ENCODE measurements around the gene OLFML3. TPM values are rescaled to one million over a fixed set of nuclear protein-coding genes. Genes with fewer than 3 reads are reported as not detected.
A peak's percentile ranks its signal among the peaks of the same experiment; 100 is the strongest.

The OLFML3 gene
- total and polyA plus RNA-seq, 2 of the 8 experiments (the other 6 are each of a cell fraction or from before 2014, with no cell fraction given), result 56.0 to 72.3 TPM

- Histone ChIP-seq H2BK5ac (ENCODE audit: low read depth, low read length) (no peak overlapping the region), H2BK12ac (ENCODE audit: low read depth, low read length) (no peak overlapping the region), H3K27ac (ENCODE audit: low read depth, low read length) (no peak overlapping the region), H3K79me1 (ENCODE audit: low read depth, low read length) (no peaks in the 10 kb centered on the region), H3K9me3 (ENCODE audit: insufficient read depth in 2 of 2, low read depth in 1 of 2, low read length in 1 of 2) (no peaks in the 10 kb centered on the region; a peak in 1 of 4 replicates), H3K79me2 (ENCODE audit: control insufficient read depth in 1 of 2, insufficient read depth in 2 of 2, low read length in 2 of 2) (peaks cover 0 to 11% of the 10 kb centered on the region in 2 experiments; a peak in 1 of 4 replicates), H3K18ac (ENCODE audit: extremely low read depth, low read length) (no peak overlapping the region; the same call in 1 of the 2 replicates), H3K23me2 (ENCODE audit: low read depth, low read length) (peaks cover 3% of the 10 kb centered on the region; the same call in 1 of the 2 replicates), H3K4me2 (ENCODE audit: insufficient read depth in 1 of 2, low read depth in 2 of 2, low read length in 2 of 2) (no peak overlapping the region), H3K4ac (replicated peaks; ENCODE audit: insufficient read length, low read depth, low read length) (no peak overlapping the region), H3K27me3 (replicated peaks in 1 of 4; ENCODE audit: control insufficient read depth in 3 of 4, extremely low read depth in 1 of 4, insufficient read depth in 3 of 4, low read length in 3 of 4) (no peaks in the 10 kb centered on the region; a peak in 1 of 7 replicates), H2BK120ac (replicated peaks; ENCODE audit: low read depth, low read length) (peak overlapping the region; percentile 61), H4K5ac (ENCODE audit: insufficient read length, low read depth, low read length) (no peak overlapping the region), H3K56ac (replicated peaks; ENCODE audit: insufficient read length, low read depth, low read length) (no peak overlapping the region), H4K8ac (ENCODE audit: extremely low read depth, insufficient read depth, low read length) (no peak overlapping the region), H3K36me3 (ENCODE audit: control insufficient read depth in 2 of 4, insufficient read depth in 4 of 4, low read length in 3 of 4) (peaks cover 0 to 3% (median 0%) of the 10 kb centered on the region in 4 experiments; a peak in 1 of 8 replicates), H4K91ac (replicated peaks; ENCODE audit: insufficient read length, low read length) (no peak overlapping the region), H3K4me1 (replicated peaks in 1 of 4; ENCODE audit: control insufficient read depth in 3 of 4, insufficient read depth in 4 of 4, low read length in 3 of 4) (peaks cover 3 to 20% (median 7%) of the 10 kb centered on the region in 4 experiments; a peak in 5 of 7 replicates), H3K23ac (ENCODE audit: insufficient read length) (no peak overlapping the region), H2AK5ac (ENCODE audit: low read depth, low read length) (no peak overlapping the region), H2BK15ac (ENCODE audit: low read length) (no peak overlapping the region), H2BK20ac (ENCODE audit: low read length) (no peak overlapping the region), H2AFZ (ENCODE audit: low read length) (no peak overlapping the region), H4K20me1 (replicated peaks in 1 of 2; ENCODE audit: control insufficient read depth in 1 of 2, insufficient read depth in 2 of 2, low read length in 2 of 2) (no peaks in the 10 kb centered on the region), H3K9ac (replicated peaks in 1 of 4; ENCODE audit: extremely low read depth in 1 of 4, low read depth in 3 of 4, low read length in 3 of 4) (no peak overlapping the region), H3K14ac (ENCODE audit: insufficient read length) (no peak overlapping the region), H3K4me3 (ENCODE audit: extremely low read depth in 1 of 4, insufficient read depth in 2 of 4, low read depth in 3 of 4, low read length in 4 of 4) (no peak overlapping the region)
- DNase-seq (ENCODE audit: low read depth in 1 of 2, low spot score in 2 of 2), result no peak
- CTCF ChIA-PET (ENCODE audit: partially characterized antibody), result interaction anchor here (0.7 to 1.3 kb wide), 2 partner anchors 9 to 93 kb away, joined by 3 to 4 read pairs; no protein-coding TSS in a partner anchor
- POLR2A ChIA-PET (ENCODE audit: partially characterized antibody), result interaction anchor here (1.1 kb wide), 1 partner anchor 11 kb away, joined by 3 read pairs; no protein-coding TSS in a partner anchor
- WGBS, 2 experiments (ENCODE audit: extremely low coverage in 1 of 2, insufficient coverage in 1 of 2, insufficient read length in 1 of 2, insufficient replicate concordance in 2 of 2, low coverage in 1 of 2, low lambda C conversion rate in 2 of 2, missing lambda C conversion rate in 1 of 2), result 92% methylated on average over 6 of the region's 6 CpGs; no CpG with 5 or more reads in 1 of the 2 experiments
- TF ChIP-seq GABPA (IDR thresholded peaks at IDR 0.05; ENCODE audit: borderline replicate concordance, insufficient read depth, low read length), result no peak
- TF ChIP-seq GTF2F1 (IDR thresholded peaks at IDR 0.05; ENCODE audit: borderline replicate concordance, low read depth, low read length), result no peak
- no peak for TF ChIP-seq SIN3A (conservative IDR thresholded peaks at IDR 0.05 in 1 of 2, IDR thresholded peaks at IDR 0.05 in 1 of 2; ENCODE audit: low read depth in 1 of 2, low read length in 2 of 2)
- no peak for TF ChIP-seq TAF7 (optimal IDR thresholded peaks at IDR 0.05; ENCODE audit: borderline replicate concordance, low read depth, low read length)
- no peak for TF ChIP-seq RFX5 (IDR thresholded peaks at IDR 0.05; ENCODE audit: borderline replicate concordance, low read depth, low read length)
- TF ChIP-seq SP4 (IDR thresholded peaks at IDR 0.05; ENCODE audit: low read length), result no peak
- TF ChIP-seq PHF8 (conservative IDR thresholded peaks at IDR 0.05; ENCODE audit: low read depth, low read length), result no peak
- no peak for TF ChIP-seq EGR1 (IDR thresholded peaks at IDR 0.05; ENCODE audit: borderline replicate concordance, low read depth, low read length)
- no peak for TF ChIP-seq POLR2A (IDR thresholded peaks at IDR 0.05; ENCODE audit: control extremely low read depth in 1 of 2, low read depth in 2 of 2, low read length in 2 of 2)
- TF ChIP-seq YY1 (IDR thresholded peaks at IDR 0.05; ENCODE audit: low read depth, low read length), result no peak
- FAIRE-seq, result no peak
These were observed 47.5 kb downstream of the OLFML3 start for GRCh38 chr1:114026797-114027196.

Data from H1 (cell line).